RWPE1 (cell line): Measurements from ENCODE around the gene ELFN2.

Experiments used
- CTCF ChIA-PET: fragments of 350-600 bp; sonication (Branson Sonifier 250); formaldehyde crosslinking; extraction: SDS; loops from one replicate; lab custom pipeline; 2021; lab: Yijun Ruan, JAX
- POLR2A ChIA-PET: fragments of 400-600 bp; formaldehyde crosslinking; extraction: SDS; loops from one replicate; lab custom pipeline; 2020; ENCODE audit warnings: antibody characterized with exemption; ENCODE audit not compliant: low non-redundant PET; lab: Yijun Ruan, JAX
- DNase-seq: peaks from one replicate; pipeline ENCODE4 v3.0.0; 2012; ENCODE audit warnings: low spot score
- H3K27ac ChIP-seq: fragments of 450-650 bp; 2 replicates; pipeline ENCODE4 v1.5.1; 2017
- TF ChIP-seq, protein P1 (sequence below): fragments of 450-650 bp; conservative IDR thresholded peaks from 2 replicates; pipeline ENCODE4 v1.5.1; 2017; ENCODE audit warnings: low read depth, mild to moderate bottlenecking

The ELFN2 gene

DNA sequence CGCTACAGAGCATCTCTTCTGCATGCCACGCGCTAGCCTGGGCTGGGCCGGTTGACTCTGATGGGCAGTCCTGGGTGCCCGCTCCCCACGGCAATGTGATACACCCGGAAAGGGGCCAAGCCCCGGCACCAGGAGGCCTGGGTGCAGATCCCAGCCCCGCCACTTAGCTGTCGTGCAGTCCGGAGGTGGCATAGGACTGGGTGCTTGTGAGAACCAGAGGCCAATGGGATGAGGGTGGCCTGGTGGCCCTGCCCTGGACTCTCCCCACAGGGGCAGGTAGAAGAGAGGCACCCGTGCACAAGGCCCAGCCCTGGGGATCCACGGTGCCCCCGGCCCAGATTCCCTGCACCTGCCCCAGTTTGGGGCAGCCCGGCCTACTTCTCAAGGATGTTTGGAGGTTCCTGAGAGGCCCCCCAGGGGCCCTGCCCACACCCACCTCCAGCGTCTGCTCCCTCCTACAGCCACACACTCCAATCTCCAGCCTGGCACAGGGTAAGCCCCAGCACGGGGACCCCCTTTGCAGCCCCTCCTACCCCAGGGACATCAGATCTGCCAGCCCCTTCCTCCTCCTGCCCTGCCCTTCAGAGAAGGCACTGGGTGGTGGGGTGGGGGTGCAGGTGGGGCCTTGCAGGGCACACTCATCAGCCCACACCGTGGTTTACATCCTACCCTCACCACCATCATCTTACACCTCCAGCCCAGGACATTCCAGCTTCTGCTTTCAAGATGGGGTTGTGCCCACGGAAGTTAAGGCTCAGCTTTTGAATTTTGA lies 78.0 kb downstream of the ELFN2 start:
- CTCF ChIA-PET: no interaction called here
- TF ChIP-seq, protein P1, sequence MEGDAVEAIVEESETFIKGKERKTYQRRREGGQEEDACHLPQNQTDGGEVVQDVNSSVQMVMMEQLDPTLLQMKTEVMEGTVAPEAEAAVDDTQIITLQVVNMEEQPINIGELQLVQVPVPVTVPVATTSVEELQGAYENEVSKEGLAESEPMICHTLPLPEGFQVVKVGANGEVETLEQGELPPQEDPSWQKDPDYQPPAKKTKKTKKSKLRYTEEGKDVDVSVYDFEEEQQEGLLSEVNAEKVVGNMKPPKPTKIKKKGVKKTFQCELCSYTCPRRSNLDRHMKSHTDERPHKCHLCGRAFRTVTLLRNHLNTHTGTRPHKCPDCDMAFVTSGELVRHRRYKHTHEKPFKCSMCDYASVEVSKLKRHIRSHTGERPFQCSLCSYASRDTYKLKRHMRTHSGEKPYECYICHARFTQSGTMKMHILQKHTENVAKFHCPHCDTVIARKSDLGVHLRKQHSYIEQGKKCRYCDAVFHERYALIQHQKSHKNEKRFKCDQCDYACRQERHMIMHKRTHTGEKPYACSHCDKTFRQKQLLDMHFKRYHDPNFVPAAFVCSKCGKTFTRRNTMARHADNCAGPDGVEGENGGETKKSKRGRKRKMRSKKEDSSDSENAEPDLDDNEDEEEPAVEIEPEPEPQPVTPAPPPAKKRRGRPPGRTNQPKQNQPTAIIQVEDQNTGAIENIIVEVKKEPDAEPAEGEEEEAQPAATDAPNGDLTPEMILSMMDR: no peak
- POLR2A ChIA-PET: no interaction called here
- H3K27ac ChIP-seq: 0 out of 2 replicates have a peak overlapping the region, but pooled peaks have one; percentile 6
- no peak for DNase-seq

DNA sequence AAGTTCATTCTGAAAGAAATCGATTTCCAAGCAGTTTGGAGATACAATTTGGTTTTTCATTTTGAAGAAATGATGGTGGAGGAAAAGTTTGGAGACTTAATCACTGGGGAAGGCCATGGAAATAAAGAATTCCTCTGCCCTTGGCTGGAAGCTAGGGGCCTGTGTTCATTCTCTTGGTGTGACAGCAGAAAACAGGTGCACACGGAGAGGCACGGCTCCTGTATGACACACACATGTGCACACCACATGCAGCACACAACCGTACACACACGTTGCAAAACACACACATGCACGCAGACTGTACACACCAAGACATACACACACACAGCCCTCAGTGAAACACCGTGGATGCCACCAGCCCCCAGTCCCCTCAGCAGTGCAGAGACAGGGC lies 80.8 kb downstream of the ELFN2 start:
- CTCF ChIA-PET: no interaction called here
- H3K27ac ChIP-seq: peak overlapping the region; percentile 78
- TF ChIP-seq, protein P1: no peak
- DNase-seq: no peak
- POLR2A ChIA-PET: no interaction called here

DNA sequence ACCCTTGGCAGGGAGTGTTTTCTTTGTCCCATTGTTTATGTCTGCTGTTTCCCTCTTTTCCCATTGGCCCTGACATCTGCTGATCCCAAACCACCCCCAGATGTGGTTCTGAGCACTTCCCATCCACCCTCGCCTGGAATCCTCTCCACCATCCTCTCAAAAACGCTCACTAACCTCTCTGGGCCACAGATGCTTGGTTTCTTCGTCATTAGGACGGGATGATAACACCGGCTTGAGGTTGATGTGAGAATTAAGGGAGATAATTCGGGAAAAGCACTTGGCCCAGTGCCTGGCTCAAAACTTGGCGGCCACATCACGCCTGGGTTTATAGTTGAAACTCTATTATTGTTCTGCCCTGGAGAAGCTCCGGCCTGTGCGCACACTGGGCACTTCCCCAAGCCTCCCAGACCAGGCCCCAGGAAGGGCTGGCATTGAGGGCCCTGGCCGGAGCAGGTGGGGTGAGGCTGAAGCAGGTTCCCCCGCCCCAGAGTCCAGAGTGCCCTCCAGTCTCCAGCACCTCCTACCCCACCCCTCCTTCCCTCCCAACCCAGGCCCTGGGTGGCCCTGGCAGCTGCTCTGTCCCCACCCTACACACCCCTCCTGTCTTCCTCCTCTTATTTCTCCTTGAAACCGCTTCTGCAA lies 81.3 kb downstream of the ELFN2 start:
- CTCF ChIA-PET: no interaction called here
- POLR2A ChIA-PET: no interaction called here
- peak overlapping the region; percentile 78 for H3K27ac ChIP-seq
- TF ChIP-seq, protein P1: no peak
- DNase-seq: no peak

DNA sequence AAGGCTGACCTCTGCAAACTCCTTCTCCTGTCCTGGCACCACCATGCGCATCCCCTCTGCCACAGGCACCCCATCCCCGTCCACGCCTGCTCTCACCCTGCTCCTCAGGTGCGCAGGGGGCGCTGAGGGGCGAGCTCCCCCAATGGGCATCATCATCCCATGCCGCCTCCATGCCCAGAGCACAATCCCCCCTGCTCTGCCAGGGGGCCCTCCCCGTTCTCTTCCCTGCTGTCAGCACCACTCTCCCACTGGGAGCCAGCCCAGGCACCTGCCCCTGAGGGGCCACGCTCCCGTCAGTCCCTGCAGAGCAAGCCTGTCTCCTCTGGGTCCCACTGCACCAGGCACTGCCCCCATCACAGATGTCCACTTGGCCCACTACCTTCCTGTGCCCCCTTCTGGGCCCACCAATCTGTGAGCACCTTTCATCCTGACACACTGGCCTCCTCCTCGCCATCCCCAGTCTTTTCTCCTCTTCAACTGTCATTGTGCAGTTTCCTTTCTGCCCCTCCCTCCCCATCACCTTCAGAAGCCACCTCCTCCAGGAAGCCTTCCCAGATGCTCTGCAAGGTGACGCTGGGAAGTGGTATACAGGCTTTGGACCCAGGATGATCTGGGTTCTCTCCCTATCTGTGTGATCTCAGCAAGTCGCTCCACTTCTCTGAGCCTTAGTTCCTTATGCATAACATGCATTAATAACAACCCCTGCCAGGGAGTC lies 82.4 kb downstream of the ELFN2 start:
- TF ChIP-seq, protein P1: no peak
- DNase-seq: no peak
- H3K27ac ChIP-seq: peak overlapping the region; percentile 78
- ChIA-PET CTCF (no interaction called here), POLR2A (no interaction called here)

DNA sequence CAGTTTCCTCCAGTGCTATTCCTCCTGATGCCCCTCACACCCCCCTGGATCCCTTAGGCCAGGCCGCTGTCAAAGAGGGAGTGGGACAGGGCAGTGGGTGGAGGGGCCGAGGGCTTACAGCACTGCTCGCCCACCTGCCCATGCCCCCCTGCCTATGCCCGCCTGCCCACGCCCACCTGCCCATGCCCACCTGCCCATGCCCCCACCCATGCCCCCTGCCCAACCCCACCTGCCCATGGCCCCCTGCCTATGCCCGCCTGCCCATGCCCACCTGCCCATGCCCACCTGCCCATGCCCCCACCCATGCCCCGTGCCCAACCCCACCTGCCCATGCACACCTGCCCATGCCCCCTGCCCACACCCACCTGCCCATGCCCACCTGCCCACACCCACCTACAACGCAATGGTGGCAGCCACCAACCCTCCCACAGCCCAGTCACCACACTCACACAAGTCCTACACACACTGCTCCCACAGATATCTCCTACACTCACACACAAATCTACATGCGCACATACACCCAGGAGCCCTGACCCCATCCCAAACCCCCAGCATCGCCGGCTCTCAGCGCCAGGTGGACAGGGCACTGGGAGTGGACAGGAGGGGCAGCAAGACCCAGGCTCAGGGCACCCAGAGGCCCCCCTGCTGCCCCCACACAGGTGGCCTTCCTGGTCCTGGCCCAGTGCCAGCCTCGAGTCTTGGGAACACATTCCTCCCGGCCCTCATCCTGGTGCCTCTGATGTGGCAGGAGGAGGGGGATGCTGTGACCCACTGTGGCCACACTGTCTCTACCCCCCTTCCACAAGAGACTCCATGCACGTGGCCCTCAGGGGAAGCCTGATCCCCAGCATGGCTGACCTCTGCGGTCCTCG lies 83.2 kb downstream of the ELFN2 start:
- POLR2A ChIA-PET: no interaction called here
- CTCF ChIA-PET: no interaction called here
- TF ChIP-seq, protein P1: no peak
- no peak for DNase-seq
- no peak overlapping the region for H3K27ac ChIP-seq
